Fibroblast of mammary gland (primary cell): Measurements from ENCODE around the gene DDIT4.

Source experiments
- DNase-seq: peaks from one replicate; pipeline ENCODE4 v3.0.0-alpha.2; 2010; ENCODE audit warnings: low read depth
- H3K4me3 ChIP-seq: 2 replicates; pipeline ENCODE4 v1.5.1; 2011; ENCODE audit warnings: low read depth, mild to moderate bottlenecking, low read length, moderate library complexity; ENCODE audit not compliant: control insufficient read depth
- CTCF ChIP-seq: conservative IDR thresholded peaks from 2 replicates; pipeline ENCODE4 v1.5.1; 2011; ENCODE audit warnings: low read depth, low read length, inconsistent platforms; ENCODE audit not compliant: control insufficient read depth, insufficient read depth

DDIT4 gene

GRCh38 chr10:72320676-72321247 is 47.0 kb downstream of the DDIT4 start:
- peak overlapping the region; percentile 3 for H3K4me3 ChIP-seq
- peak; percentile 100 for DNase-seq
- TF ChIP-seq CTCF = no peak

- no peak for TF ChIP-seq CTCF
- no peak overlapping the region for H3K4me3 ChIP-seq
- no peak for DNase-seq
Observed at GRCh38 chr10:72321248-72322029, 47.7 kb downstream of the DDIT4 start.

- no peak overlapping the region for H3K4me3 ChIP-seq
- DNase-seq = no peak
- TF ChIP-seq CTCF = no peak
Observed at GRCh38 chr10:72322030-72322279, 48.2 kb downstream of the DDIT4 start.

- H3K4me3 ChIP-seq = no peak overlapping the region
- DNase-seq = no peak
- no peak for TF ChIP-seq CTCF
Observed at GRCh38 chr10:72322280-72323058, 48.7 kb downstream of the DDIT4 start.

GRCh38 chr10:72323108-72323749 is 49.5 kb downstream of the DDIT4 start:
- TF ChIP-seq CTCF = no peak
- no peak for DNase-seq
- no peak overlapping the region for H3K4me3 ChIP-seq

GRCh38 chr10:72323771-72324191 is 50.1 kb downstream of the DDIT4 start:
- no peak for DNase-seq
- TF ChIP-seq CTCF = no peak
- no peak overlapping the region for H3K4me3 ChIP-seq
